Rectal smooth muscle tissue (tissue), 1 donor: ENCODE results near the gene VPS25.
A peak's percentile ranks its signal among the peaks of the same experiment; 100 is the strongest.
"Not testable (repeated sequence)": the region's sequence is repeated elsewhere in the genome, so short reads cannot be mapped to it uniquely, and the experiment has no call there.

Source experiments
- H3K27ac ChIP-seq: one replicate; pipeline ENCODE4 v1.7.0; 2013; ENCODE audit warnings: low read depth, low read length, inconsistent platforms
- H3K27me3 ChIP-seq: one replicate; pipeline ENCODE4 v1.7.0; 2013; ENCODE audit warnings: low read length; ENCODE audit not compliant: control insufficient read depth, insufficient read depth
- H3K36me3 ChIP-seq: one replicate; pipeline ENCODE4 v1.7.0; 2013; ENCODE audit warnings: low read length; ENCODE audit not compliant: control insufficient read depth, insufficient read depth
- H3K4me1 ChIP-seq: one replicate; pipeline ENCODE4 v1.7.0; 2013; ENCODE audit warnings: low read length; ENCODE audit not compliant: control insufficient read depth, insufficient read depth
- H3K4me3 ChIP-seq: one replicate; pipeline ENCODE4 v1.7.0; 2013; ENCODE audit warnings: low read length
- H3K9ac ChIP-seq: one replicate; pipeline ENCODE4 v1.7.0; 2013; ENCODE audit warnings: low read length

VPS25 gene

GRCh38 chr17:42773290-42774035 is at the start of gene VPS25:
TSS of gene VPS25 (plus strand) at chr17:42773449. CDS start at chr17:42773476, 27 bp downstream.
- peak within 1 kb of the TSS; percentile 63 for H3K27ac ChIP-seq
- H3K9ac ChIP-seq, result peak within 1 kb of the TSS; percentile 95
- peak within 1 kb of the TSS; percentile 92 for H3K4me3 ChIP-seq
- H3K27me3 ChIP-seq, result no peaks in the 10 kb centered on the region
- H3K4me1 ChIP-seq, result peaks cover 4% of the 10 kb centered on the region
- peaks cover 13% of the 10 kb centered on the region for H3K36me3 ChIP-seq

- Histone ChIP-seq H3K4me1 (no peaks in the 10 kb centered on the region), H3K4me3 (no peak overlapping the region), H3K9ac (no peak overlapping the region), H3K27me3 (no peaks in the 10 kb centered on the region), H3K36me3 (peaks cover 23% of the 10 kb centered on the region), H3K27ac (no peak overlapping the region)
These were observed 49.6 kb upstream of the VPS25 start for GRCh38 chr17:42723636-42724035.

GRCh38 chr17:42725143-42725542 is 48.1 kb upstream of the VPS25 start:
- Histone ChIP-seq H3K36me3 (peaks cover 24% of the 10 kb centered on the region), H3K27ac (no peak overlapping the region), H3K4me1 (no peaks in the 10 kb centered on the region), H3K27me3 (no peaks in the 10 kb centered on the region), H3K4me3 (no peak overlapping the region), H3K9ac (no peak overlapping the region)

GRCh38 chr17:42740699-42741098 is 32.5 kb upstream of the VPS25 start:
- H3K27ac ChIP-seq, result no peak overlapping the region
- H3K27me3 ChIP-seq, result no peaks in the 10 kb centered on the region
- peaks cover 6% of the 10 kb centered on the region for H3K4me1 ChIP-seq
- no peak overlapping the region for H3K4me3 ChIP-seq
- no peaks in the 10 kb centered on the region for H3K36me3 ChIP-seq
- no peak overlapping the region for H3K9ac ChIP-seq

GRCh38 chr17:42742916-42743315 is 30.3 kb upstream of the VPS25 start:
- not testable (repeated sequence) for H3K36me3 ChIP-seq, H3K27ac ChIP-seq, H3K4me1 ChIP-seq, H3K9ac ChIP-seq, H3K4me3 ChIP-seq, H3K27me3 ChIP-seq

- peak overlapping the region; percentile 92 for H3K27ac ChIP-seq
- H3K9ac ChIP-seq, result no peak overlapping the region
- H3K4me3 ChIP-seq, result peak overlapping the region; percentile 88
- peaks cover 6% of the 10 kb centered on the region for H3K4me1 ChIP-seq
- no peaks in the 10 kb centered on the region for H3K27me3 ChIP-seq
- H3K36me3 ChIP-seq, result no peaks in the 10 kb centered on the region
These were observed 29.5 kb upstream of the VPS25 start for GRCh38 chr17:42743595-42744282.

- H3K4me3 ChIP-seq, result peak overlapping the region; percentile 88
- H3K27ac ChIP-seq, result peak overlapping the region; percentile 92
- no peaks in the 10 kb centered on the region for H3K36me3 ChIP-seq
- peak overlapping the region; percentile 81 for H3K9ac ChIP-seq
- H3K4me1 ChIP-seq, result peaks cover 6% of the 10 kb centered on the region
- H3K27me3 ChIP-seq, result no peaks in the 10 kb centered on the region
These were observed 28.9 kb upstream of the VPS25 start for GRCh38 chr17:42744283-42744805.

GRCh38 chr17:42744806-42745617 is 28.2 kb upstream of the VPS25 start, which contains the start of gene EZH1:
TSS of gene EZH1 (minus strand) at chr17:42745040. CDS start at chr17:42728941, 16,099 bp downstream.
- Histone ChIP-seq H3K27ac (peak within 1 kb of the TSS; percentile 92), H3K4me3 (peak within 1 kb of the TSS; percentile 88), H3K9ac (peak within 1 kb of the TSS; percentile 81), H3K27me3 (no peaks in the 10 kb centered on the region), H3K4me1 (peaks cover 6% of the 10 kb centered on the region), H3K36me3 (no peaks in the 10 kb centered on the region)

- Histone ChIP-seq H3K36me3 (no peaks in the 10 kb centered on the region), H3K27me3 (no peaks in the 10 kb centered on the region), H3K9ac (no peak overlapping the region), H3K4me3 (no peak overlapping the region), H3K27ac (no peak overlapping the region), H3K4me1 (peaks cover 6% of the 10 kb centered on the region)
These were observed 24.9 kb upstream of the VPS25 start for GRCh38 chr17:42748202-42748907.

GRCh38 chr17:42748908-42749798 is 24.1 kb upstream of the VPS25 start:
- Histone ChIP-seq H3K27me3 (no peaks in the 10 kb centered on the region), H3K27ac (no peak overlapping the region), H3K4me3 (no peak overlapping the region), H3K4me1 (peaks cover 2% of the 10 kb centered on the region), H3K36me3 (no peaks in the 10 kb centered on the region), H3K9ac (no peak overlapping the region)

- no peaks in the 10 kb centered on the region for H3K36me3 ChIP-seq
- no peaks in the 10 kb centered on the region for H3K4me1 ChIP-seq
- no peak overlapping the region for H3K4me3 ChIP-seq
- H3K9ac ChIP-seq, result no peak overlapping the region
- H3K27me3 ChIP-seq, result no peaks in the 10 kb centered on the region
- H3K27ac ChIP-seq, result no peak overlapping the region
These were observed 22.4 kb upstream of the VPS25 start for GRCh38 chr17:42750739-42751344.
